ENCODE results near the gene RDH16. TPM values are rescaled to one million over a fixed set of nuclear protein-coding genes. Genes with fewer than 3 reads are reported as not detected.

RDH16 gene
- total RNA-seq, 1 experiment from 2014 or later = 0.59 TPM

DNA sequence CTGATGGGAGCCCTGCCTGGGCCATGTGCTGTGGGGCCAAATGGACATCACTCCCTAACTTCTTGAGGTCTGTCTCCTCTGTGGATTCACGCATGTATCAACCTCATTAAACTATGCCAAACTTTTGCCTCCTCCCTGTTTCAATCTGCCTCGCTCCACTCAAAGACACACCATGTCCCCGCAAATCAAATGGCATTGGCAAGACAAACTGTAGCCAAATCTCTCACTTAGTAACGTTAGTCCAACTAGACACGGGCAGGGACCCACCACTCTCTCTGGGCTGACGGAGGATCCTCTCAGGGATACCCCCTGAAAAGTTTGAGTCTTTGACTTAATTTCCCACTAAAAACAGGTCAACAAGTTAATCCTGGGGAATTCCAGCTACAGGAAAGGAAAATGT lies 40.9 kb upstream of the RDH16 start:
- H3K9me3 ChIP-seq (ENCODE audit: control insufficient read depth in 1 of 2, insufficient read depth in 1 of 2, low read depth in 1 of 2, low read length in 2 of 2) = no peaks in the 10 kb centered on the region
- H3K9ac ChIP-seq (ENCODE audit: low read length) = no peak overlapping the region
- ChIA-PET CTCF (no interaction called here), RAD21 (ENCODE audit: low non-redundant PET in 1 of 2, low total read pairs in 2 of 2, uncharacterized antibody in 2 of 2, unreplicated experiment in 2 of 2) (no interaction called here), POLR2A (no interaction called here)
- ATAC-seq (no peak), DNase-seq (ENCODE audit: low read depth, low spot score) (no peak)
- no peaks in the 10 kb centered on the region for H4K20me1 ChIP-seq (ENCODE audit: insufficient read depth)
- H3K4me3 ChIP-seq (replicated peaks in 1 of 2; ENCODE audit: low read depth in 1 of 2, low read length in 2 of 2) = no peak overlapping the region
- H3K27me3 ChIP-seq (ENCODE audit: insufficient read depth, low read length) = no peaks in the 10 kb centered on the region
- H3K4me1 ChIP-seq (ENCODE audit: control insufficient read depth in 1 of 2, insufficient read depth in 2 of 2, low read length in 2 of 2) = peaks cover 0 to 6% of the 10 kb centered on the region in 2 experiments; a peak in 3 of 4 replicates
- peaks cover 19 to 21% of the 10 kb centered on the region in 2 experiments for H3K36me3 ChIP-seq (ENCODE audit: control insufficient read depth in 1 of 2, insufficient read depth in 2 of 2, low read length in 2 of 2)
- H3K27ac ChIP-seq (ENCODE audit: low read depth, low read length) = no peak overlapping the region
- no peak for TF ChIP-seq CEBPB (IDR thresholded peaks at IDR 0.05; ENCODE audit: low read depth)
- H3K4me2 ChIP-seq (ENCODE audit: low read length) = no peak overlapping the region
- H3K79me2 ChIP-seq (ENCODE audit: insufficient read depth, low read length) = peaks cover 27% of the 10 kb centered on the region
- no peaks in the 10 kb centered on the region for H3K9me2 ChIP-seq (ENCODE audit: insufficient read depth)
- no TSS peak for BruUV-seq (replicated peaks)
- no peak overlapping the region for H2AFZ ChIP-seq (ENCODE audit: low read depth, low read length, poor library complexity, severe bottlenecking)
- intact Hi-C loops (cut with micrococcal nuclease) = no loop called here

DNA sequence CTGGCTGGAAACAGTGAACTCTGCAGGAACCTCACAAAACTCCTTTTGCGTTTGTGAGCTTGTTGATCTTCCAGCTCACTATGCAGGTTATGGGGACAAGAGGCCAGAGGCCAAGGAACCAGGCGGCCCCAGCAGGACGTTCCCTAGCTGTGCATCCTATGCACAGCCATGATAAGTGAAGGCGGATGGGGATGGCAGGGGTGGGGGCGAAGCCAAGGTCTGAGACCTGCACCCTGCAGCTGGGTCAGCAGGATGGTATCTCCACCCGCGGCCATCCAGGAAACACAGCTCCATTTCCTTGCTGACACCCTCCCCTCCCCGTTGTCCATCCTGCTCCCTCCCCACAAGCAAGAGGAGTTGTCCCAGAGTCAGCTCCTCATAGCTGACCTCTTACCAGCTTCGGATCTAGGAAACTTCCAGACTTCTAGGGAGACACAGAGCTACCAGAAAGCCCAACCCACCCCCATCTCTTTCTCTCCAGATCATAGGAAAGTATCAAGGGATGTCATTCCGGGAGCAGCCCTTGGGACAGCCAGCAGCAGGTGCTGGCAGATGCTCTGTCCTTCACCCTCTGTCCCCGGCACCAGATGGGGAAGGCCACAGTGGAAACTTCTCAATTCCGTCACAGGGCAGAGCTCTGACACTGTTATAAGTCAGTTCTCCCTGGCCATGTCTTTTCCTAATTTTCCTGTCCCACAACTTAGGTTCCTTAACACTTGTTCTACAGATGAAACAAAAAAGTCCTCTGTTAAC lies 39.6 kb upstream of the RDH16 start:
- POLR2A ChIA-PET = no interaction called here
- no peak overlapping the region for H3K4me2 ChIP-seq (ENCODE audit: low read length)
- no peak overlapping the region for H3K9ac ChIP-seq (ENCODE audit: low read length)

More for the DNA sequence above, 39.6 kb upstream of the RDH16 start:
- Histone ChIP-seq H3K79me2 (ENCODE audit: insufficient read depth, low read length) (peaks cover 21% of the 10 kb centered on the region), H3K27ac (ENCODE audit: low read depth, low read length) (no peak overlapping the region), H3K9me3 (ENCODE audit: control insufficient read depth in 1 of 2, insufficient read depth in 1 of 2, low read depth in 1 of 2, low read length in 2 of 2) (no peaks in the 10 kb centered on the region), H2AFZ (ENCODE audit: low read depth, low read length, poor library complexity, severe bottlenecking) (no peak overlapping the region), H3K9me2 (ENCODE audit: insufficient read depth) (no peaks in the 10 kb centered on the region), H3K4me3 (replicated peaks in 1 of 2; ENCODE audit: low read depth in 1 of 2, low read length in 2 of 2) (no peak overlapping the region), H4K20me1 (ENCODE audit: insufficient read depth) (no peaks in the 10 kb centered on the region), H3K27me3 (ENCODE audit: insufficient read depth, low read length) (no peaks in the 10 kb centered on the region), H3K36me3 (ENCODE audit: control insufficient read depth in 1 of 2, insufficient read depth in 2 of 2, low read length in 2 of 2) (peaks cover 10 to 13% of the 10 kb centered on the region in 2 experiments; a peak in 3 of 4 replicates), H3K4me1 (ENCODE audit: control insufficient read depth in 1 of 2, insufficient read depth in 2 of 2, low read length in 2 of 2) (peaks cover 0 to 5% of the 10 kb centered on the region in 2 experiments; a peak in 3 of 4 replicates)
- no TSS peak for BruUV-seq (replicated peaks)
- ChIA-PET CTCF (interaction anchor here (0.6 to 0.7 kb wide), 2 partner anchors 9 to 12 kb away, joined by 3 to 4 read pairs; no protein-coding TSS in a partner anchor), RAD21 (ENCODE audit: low non-redundant PET in 1 of 2, low total read pairs in 2 of 2, uncharacterized antibody in 2 of 2, unreplicated experiment in 2 of 2) (no interaction called here)
- TF ChIP-seq FOSL1 (IDR thresholded peaks at IDR 0.05; ENCODE audit: low read depth) (no peak), EGR1 (IDR thresholded peaks at IDR 0.05; ENCODE audit: low read depth) (no peak), CBX3 (IDR thresholded peaks at IDR 0.05; ENCODE audit: low read depth) (no peak), EZH2phosphoT487 (IDR thresholded peaks at IDR 0.05; ENCODE audit: borderline replicate concordance) (no peak), JUND (IDR thresholded peaks at IDR 0.05) (no peak), YY1 (IDR thresholded peaks at IDR 0.05; ENCODE audit: extremely low read depth, insufficient replicate concordance, low read depth, low read length) (no peak), EZH2 (IDR thresholded peaks at IDR 0.05) (no peak), RAD21 (IDR thresholded peaks at IDR 0.05; ENCODE audit: low read depth) (no peak)
- DNase-seq (ENCODE audit: low read depth, low spot score) (no peak), ATAC-seq (no peak)
- intact Hi-C loops (cut with micrococcal nuclease) = no loop called here
